Measurements from ENCODE around the gene CLPSL2.

The CLPSL2 gene

DNA sequence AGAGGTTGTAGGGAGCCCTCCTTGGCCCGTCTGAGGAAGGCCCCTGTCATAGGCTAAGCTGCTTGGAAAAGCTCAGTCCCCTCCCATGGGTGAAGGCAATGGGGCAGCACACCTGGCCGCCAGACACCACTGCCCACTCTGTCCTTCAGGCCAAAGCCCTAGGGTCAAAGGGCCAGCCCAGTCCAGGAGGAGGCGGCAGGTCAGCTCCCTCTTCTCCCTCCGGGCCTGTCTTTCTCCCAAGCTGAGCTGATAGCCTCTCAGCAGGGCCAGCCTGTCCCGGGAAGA is 5.1 kb upstream of the CLPSL2 start:
- Histone ChIP-seq H3K27ac (replicated peaks) (peak overlapping the region; percentile 58), H3K4me3 (replicated peaks; ENCODE audit: insufficient read depth, low read length) (no peak overlapping the region), H3K27me3 (ENCODE audit: insufficient read depth, poor library complexity, severe bottlenecking) (no peaks in the 10 kb centered on the region)
- TF ChIP-seq GABPA (IDR thresholded peaks at IDR 0.05; ENCODE audit: low read depth) (no peak), POLR2AphosphoS5 (IDR thresholded peaks at IDR 0.05; ENCODE audit: low read depth) (no peak), SPI1 (IDR thresholded peaks at IDR 0.05; ENCODE audit: borderline replicate concordance, low read depth) (no peak)
- TF ChIP-seq, protein P1, sequence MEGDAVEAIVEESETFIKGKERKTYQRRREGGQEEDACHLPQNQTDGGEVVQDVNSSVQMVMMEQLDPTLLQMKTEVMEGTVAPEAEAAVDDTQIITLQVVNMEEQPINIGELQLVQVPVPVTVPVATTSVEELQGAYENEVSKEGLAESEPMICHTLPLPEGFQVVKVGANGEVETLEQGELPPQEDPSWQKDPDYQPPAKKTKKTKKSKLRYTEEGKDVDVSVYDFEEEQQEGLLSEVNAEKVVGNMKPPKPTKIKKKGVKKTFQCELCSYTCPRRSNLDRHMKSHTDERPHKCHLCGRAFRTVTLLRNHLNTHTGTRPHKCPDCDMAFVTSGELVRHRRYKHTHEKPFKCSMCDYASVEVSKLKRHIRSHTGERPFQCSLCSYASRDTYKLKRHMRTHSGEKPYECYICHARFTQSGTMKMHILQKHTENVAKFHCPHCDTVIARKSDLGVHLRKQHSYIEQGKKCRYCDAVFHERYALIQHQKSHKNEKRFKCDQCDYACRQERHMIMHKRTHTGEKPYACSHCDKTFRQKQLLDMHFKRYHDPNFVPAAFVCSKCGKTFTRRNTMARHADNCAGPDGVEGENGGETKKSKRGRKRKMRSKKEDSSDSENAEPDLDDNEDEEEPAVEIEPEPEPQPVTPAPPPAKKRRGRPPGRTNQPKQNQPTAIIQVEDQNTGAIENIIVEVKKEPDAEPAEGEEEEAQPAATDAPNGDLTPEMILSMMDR (IDR thresholded peaks at IDR 0.05; ENCODE audit: insufficient read depth, low read length), result no peak
- TF ChIP-seq, protein P2, sequence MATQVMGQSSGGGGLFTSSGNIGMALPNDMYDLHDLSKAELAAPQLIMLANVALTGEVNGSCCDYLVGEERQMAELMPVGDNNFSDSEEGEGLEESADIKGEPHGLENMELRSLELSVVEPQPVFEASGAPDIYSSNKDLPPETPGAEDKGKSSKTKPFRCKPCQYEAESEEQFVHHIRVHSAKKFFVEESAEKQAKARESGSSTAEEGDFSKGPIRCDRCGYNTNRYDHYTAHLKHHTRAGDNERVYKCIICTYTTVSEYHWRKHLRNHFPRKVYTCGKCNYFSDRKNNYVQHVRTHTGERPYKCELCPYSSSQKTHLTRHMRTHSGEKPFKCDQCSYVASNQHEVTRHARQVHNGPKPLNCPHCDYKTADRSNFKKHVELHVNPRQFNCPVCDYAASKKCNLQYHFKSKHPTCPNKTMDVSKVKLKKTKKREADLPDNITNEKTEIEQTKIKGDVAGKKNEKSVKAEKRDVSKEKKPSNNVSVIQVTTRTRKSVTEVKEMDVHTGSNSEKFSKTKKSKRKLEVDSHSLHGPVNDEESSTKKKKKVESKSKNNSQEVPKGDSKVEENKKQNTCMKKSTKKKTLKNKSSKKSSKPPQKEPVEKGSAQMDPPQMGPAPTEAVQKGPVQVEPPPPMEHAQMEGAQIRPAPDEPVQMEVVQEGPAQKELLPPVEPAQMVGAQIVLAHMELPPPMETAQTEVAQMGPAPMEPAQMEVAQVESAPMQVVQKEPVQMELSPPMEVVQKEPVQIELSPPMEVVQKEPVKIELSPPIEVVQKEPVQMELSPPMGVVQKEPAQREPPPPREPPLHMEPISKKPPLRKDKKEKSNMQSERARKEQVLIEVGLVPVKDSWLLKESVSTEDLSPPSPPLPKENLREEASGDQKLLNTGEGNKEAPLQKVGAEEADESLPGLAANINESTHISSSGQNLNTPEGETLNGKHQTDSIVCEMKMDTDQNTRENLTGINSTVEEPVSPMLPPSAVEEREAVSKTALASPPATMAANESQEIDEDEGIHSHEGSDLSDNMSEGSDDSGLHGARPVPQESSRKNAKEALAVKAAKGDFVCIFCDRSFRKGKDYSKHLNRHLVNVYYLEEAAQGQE (IDR thresholded peaks at IDR 0.05; ENCODE audit: insufficient replicate concordance, low read depth), result no peak
- DNase-seq (ENCODE audit: low read depth in 1 of 2, low spot score in 1 of 2), result no peak

DNA sequence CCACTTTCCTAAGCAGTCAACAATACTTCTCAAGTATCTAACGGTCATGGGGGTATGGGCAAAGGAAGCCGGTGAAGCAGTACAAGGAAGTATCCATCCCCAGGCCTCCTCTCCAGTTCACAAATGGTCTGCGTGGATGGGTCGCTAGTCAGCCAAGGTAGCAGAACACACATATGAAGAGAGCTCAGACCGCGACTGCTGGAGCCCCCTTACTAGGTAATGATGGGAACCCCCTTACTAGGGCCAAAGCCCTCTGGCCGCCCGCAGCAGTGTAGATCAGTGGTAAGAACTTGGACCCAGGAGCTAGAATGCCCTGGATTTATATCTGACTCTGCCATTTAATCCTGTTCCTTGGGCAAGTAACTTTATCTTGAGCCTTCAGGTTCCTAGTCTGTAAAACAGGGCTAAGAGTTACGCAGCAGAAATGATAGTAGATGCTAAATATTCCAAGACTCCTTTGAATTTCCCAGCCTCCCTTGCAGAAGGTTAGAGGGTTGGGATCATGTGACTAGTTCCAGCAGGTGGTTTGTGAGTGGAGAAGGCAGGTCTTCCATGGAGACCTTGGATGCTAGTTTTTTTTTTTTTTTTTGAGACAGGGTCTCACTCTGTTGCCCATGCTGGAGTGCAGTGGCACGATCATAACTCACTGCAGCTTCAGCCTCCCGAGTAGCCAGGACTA is 2.1 kb upstream of the CLPSL2 start:
- no peak for DNase-seq (ENCODE audit: low read depth in 1 of 2, low spot score in 1 of 2)
- no peak overlapping the region for H3K27ac ChIP-seq (replicated peaks)
- no peak for TF ChIP-seq SPI1 (IDR thresholded peaks at IDR 0.05; ENCODE audit: borderline replicate concordance, low read depth)
- TF ChIP-seq POLR2AphosphoS5 (IDR thresholded peaks at IDR 0.05; ENCODE audit: low read depth), result no peak
- TF ChIP-seq, protein P2 (IDR thresholded peaks at IDR 0.05; ENCODE audit: insufficient replicate concordance, low read depth), result no peak
- no peak overlapping the region for H3K4me3 ChIP-seq (replicated peaks; ENCODE audit: insufficient read depth, low read length)
- no peaks in the 10 kb centered on the region for H3K27me3 ChIP-seq (ENCODE audit: insufficient read depth, poor library complexity, severe bottlenecking)

DNA sequence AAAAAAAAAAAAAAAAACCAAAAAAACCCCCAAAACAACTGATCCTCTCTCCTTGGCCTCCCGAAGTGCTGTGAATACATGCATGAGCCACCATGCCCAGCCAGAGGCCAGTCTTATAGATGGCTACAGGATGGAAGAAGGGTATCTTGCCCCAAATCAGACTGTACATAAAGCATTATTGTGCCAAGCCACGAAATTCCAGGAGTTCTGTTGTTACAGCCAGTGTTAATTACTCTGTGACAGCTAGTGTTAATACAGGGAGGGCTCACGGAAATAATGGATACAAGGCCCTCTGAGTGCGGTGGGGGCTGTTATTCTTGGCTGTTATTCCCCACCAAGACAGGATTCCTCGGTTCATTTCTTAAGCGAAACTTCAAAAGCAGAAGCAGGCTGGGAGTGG is 1.4 kb upstream of the CLPSL2 start:
- DNase-seq (ENCODE audit: low read depth in 1 of 2, low spot score in 1 of 2), result no peak
- no peak overlapping the region for H3K4me3 ChIP-seq (replicated peaks; ENCODE audit: insufficient read depth, low read length)
- no peak overlapping the region for H3K27ac ChIP-seq (replicated peaks)
- no peak for TF ChIP-seq GABPA (IDR thresholded peaks at IDR 0.05; ENCODE audit: low read depth)
- no peak for TF ChIP-seq SPI1 (IDR thresholded peaks at IDR 0.05; ENCODE audit: borderline replicate concordance, low read depth)
- no peak for TF ChIP-seq POLR2AphosphoS5 (IDR thresholded peaks at IDR 0.05; ENCODE audit: low read depth)
- TF ChIP-seq, protein P1 (IDR thresholded peaks at IDR 0.05; ENCODE audit: insufficient read depth, low read length), result no peak
- TF ChIP-seq, protein P2 (IDR thresholded peaks at IDR 0.05; ENCODE audit: insufficient replicate concordance, low read depth), result no peak
- H3K27me3 ChIP-seq (ENCODE audit: insufficient read depth, poor library complexity, severe bottlenecking), result no peaks in the 10 kb centered on the region

Measured in HL-60 (cell line).